22Rv1 (cell line): ENCODE results near the gene DEPDC5.

Experiments
- ZFX ChIP-seq: fragments of 450-650 bp; IDR thresholded peaks from 2 replicates; pipeline ENCODE4 v1.6.1; 2017; ENCODE audit warnings: antibody characterized with exemption, borderline replicate concordance
- TF ChIP-seq, protein P1 (sequence below): fragments of 450-650 bp; IDR thresholded peaks from 2 replicates; pipeline ENCODE4 v1.5.1; 2017; ENCODE audit warnings: mild to moderate bottlenecking

DNA sequence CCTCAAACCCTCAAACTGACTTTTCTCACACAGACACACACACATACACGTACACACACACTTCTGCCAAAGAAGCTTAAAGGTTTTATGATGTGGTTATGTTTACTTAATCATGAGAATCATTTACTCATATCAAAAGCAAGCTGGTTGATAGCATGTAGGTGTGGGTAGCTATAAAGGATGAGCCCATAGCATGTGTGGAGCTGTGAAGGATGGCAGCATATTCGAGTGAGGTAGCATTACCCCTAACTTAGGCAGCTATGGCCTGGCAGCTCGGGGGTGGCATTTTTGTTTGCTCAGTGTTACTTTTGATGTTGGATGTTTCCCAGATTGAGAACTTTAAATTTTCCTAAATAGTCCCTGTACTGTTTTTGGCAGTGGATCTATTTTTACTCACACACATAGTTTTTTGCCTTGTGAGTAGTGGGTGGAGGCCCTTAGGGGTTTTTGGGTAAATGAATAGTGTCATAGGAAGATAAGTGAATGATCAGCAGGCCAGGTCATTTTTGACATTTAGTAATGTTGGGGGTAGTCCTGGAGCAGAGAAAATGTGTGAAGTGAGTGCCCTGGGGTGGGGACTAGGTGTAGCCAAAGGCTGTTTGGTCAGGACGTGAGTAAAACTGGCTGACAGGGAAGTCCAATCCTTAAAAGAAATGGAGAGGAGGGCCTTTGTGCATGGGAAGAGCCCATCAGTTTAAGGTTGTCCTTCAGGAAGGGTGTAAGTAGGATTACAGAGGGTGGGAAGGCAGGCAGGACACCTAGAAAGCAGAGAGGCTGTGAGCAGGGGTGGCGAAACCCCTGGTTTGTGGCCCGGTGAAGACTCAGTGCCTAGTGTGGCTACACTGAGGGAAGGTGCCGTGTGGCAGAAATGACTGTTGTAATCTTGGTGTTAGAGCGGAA lies 197.6 kb downstream of the DEPDC5 start:
- TF ChIP-seq, protein P1, sequence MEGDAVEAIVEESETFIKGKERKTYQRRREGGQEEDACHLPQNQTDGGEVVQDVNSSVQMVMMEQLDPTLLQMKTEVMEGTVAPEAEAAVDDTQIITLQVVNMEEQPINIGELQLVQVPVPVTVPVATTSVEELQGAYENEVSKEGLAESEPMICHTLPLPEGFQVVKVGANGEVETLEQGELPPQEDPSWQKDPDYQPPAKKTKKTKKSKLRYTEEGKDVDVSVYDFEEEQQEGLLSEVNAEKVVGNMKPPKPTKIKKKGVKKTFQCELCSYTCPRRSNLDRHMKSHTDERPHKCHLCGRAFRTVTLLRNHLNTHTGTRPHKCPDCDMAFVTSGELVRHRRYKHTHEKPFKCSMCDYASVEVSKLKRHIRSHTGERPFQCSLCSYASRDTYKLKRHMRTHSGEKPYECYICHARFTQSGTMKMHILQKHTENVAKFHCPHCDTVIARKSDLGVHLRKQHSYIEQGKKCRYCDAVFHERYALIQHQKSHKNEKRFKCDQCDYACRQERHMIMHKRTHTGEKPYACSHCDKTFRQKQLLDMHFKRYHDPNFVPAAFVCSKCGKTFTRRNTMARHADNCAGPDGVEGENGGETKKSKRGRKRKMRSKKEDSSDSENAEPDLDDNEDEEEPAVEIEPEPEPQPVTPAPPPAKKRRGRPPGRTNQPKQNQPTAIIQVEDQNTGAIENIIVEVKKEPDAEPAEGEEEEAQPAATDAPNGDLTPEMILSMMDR: no peak
- no peak for TF ChIP-seq ZFX
